Measurements from ENCODE around the gene TUBB2B. TPM values are rescaled to one million over a fixed set of nuclear protein-coding genes. Genes with fewer than 3 reads are reported as not detected.

TUBB2B gene
- total RNA-seq, 2 donors from 2014 or later: 2.2 to 2.4 TPM

GRCh38 chr6:3240595-3240994 lies 13.1 kb upstream of the TUBB2B start:
- H3K4me1 ChIP-seq: no peaks in the 10 kb centered on the region
- no peaks in the 10 kb centered on the region for H3K9me3 ChIP-seq
- no peak overlapping the region for H3K27ac ChIP-seq
- no peak overlapping the region for H3K4me3 ChIP-seq
- H3K36me3 ChIP-seq: no peaks in the 10 kb centered on the region
- no peaks in the 10 kb centered on the region for H3K27me3 ChIP-seq
- DNase-seq (ENCODE audit: low spot score): no peak
- no peak for TF ChIP-seq CTCF (IDR thresholded peaks at IDR 0.05)

GRCh38 chr6:3239110-3239830 lies 11.8 kb upstream of the TUBB2B start:
- Histone ChIP-seq H3K27me3 (no peaks in the 10 kb centered on the region), H3K27ac (no peak overlapping the region), H3K36me3 (no peaks in the 10 kb centered on the region), H3K9me3 (no peaks in the 10 kb centered on the region), H3K4me1 (no peaks in the 10 kb centered on the region), H3K4me3 (no peak overlapping the region)
- DNase-seq (ENCODE audit: low spot score): no peak
- TF ChIP-seq CTCF (IDR thresholded peaks at IDR 0.05): no peak

- Histone ChIP-seq H3K27ac (no peak overlapping the region), H3K4me3 (no peak overlapping the region), H3K9me3 (no peaks in the 10 kb centered on the region), H3K27me3 (no peaks in the 10 kb centered on the region), H3K36me3 (no peaks in the 10 kb centered on the region), H3K4me1 (no peaks in the 10 kb centered on the region)
- no peak for TF ChIP-seq CTCF (IDR thresholded peaks at IDR 0.05)
- no peak for DNase-seq (ENCODE audit: low spot score)
Observed at GRCh38 chr6:3237761-3238662, 10.6 kb upstream of the TUBB2B start.

GRCh38 chr6:3236005-3236404 lies 8.6 kb upstream of the TUBB2B start:
- no peaks in the 10 kb centered on the region for H3K27me3 ChIP-seq
- H3K36me3 ChIP-seq: no peaks in the 10 kb centered on the region
- peaks cover 0 to 10% of the 10 kb centered on the region in 2 donors for H3K4me1 ChIP-seq
- no peak overlapping the region for H3K27ac ChIP-seq
- no peak for DNase-seq (ENCODE audit: low spot score)
- H3K9me3 ChIP-seq: no peaks in the 10 kb centered on the region
- H3K4me3 ChIP-seq: no peak overlapping the region
- TF ChIP-seq CTCF (IDR thresholded peaks at IDR 0.05): no peak

- H3K4me3 ChIP-seq: no peak overlapping the region
- no peak for TF ChIP-seq CTCF (IDR thresholded peaks at IDR 0.05)
- H3K27me3 ChIP-seq: peaks cover 0 to under 1% of the 10 kb centered on the region in 2 donors
- no peak for DNase-seq (ENCODE audit: low spot score)
- no peak overlapping the region for H3K27ac ChIP-seq
- no peaks in the 10 kb centered on the region for H3K36me3 ChIP-seq
- H3K4me1 ChIP-seq: peaks cover 0 to 14% of the 10 kb centered on the region in 2 donors
- no peaks in the 10 kb centered on the region for H3K9me3 ChIP-seq
Observed at GRCh38 chr6:3235486-3235885, 8.0 kb upstream of the TUBB2B start.
